Stimulated activated CD8-positive, alpha-beta memory T cell treated with anti-CD3 and anti-CD28 coated beads, Interleukin-7, amount 100 ng/mL, for 24 hours (primary cell): ENCODE results near the gene CORIN.

Experiments
- DNase-seq: peaks from one replicate; pipeline ENCODE4 v3.0.0-alpha.2; 2020; ENCODE audit warnings: low read depth

The CORIN gene

GRCh38 chr4:47642191-47642830 lies 195.6 kb downstream of the CORIN start:
- no peak for DNase-seq

- DNase-seq, result no peak
These were observed 196.1 kb downstream of the CORIN start for GRCh38 chr4:47641755-47642154.

DNA sequence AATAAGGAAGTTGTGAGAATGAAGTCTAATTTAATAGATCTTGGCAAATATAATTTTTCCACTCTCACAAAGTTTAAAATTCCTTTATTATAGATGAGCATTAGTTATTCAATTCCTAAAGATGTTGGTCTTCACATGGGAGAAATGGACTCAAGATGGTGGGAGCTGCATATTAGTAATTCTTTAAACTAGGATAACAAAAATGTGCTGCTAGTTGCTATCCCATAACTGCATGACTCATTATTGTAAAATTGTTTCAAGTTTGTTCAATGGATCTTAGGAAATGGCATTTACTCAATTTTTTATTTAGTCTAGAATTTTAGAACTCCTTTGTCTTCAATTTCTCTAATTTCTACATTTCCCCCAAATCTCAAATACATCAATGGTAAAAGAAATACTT lies 197.0 kb downstream of the CORIN start:
- DNase-seq, result no peak

GRCh38 chr4:47639531-47639930 lies 198.3 kb downstream of the CORIN start:
- DNase-seq, result no peak

DNA sequence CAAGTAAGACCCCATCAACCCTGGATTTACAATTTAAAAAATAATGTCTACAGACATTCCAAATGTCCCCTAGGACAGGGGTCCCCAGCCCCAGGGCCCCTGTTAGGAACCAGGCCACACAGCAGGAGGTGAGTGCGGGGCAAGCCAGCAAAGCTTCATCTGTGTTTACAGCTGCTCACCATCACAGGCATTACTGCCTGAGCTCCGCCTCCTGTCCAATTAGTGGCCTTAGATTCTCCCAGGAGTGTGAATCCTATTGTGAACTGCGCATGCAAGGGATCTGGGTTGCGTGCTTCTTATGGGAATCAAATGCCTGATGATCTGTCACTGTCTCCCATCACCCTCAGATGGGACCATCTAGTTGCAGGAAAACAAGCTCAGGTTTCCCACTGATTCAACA lies 206.7 kb downstream of the CORIN start:
- no peak for DNase-seq

DNA sequence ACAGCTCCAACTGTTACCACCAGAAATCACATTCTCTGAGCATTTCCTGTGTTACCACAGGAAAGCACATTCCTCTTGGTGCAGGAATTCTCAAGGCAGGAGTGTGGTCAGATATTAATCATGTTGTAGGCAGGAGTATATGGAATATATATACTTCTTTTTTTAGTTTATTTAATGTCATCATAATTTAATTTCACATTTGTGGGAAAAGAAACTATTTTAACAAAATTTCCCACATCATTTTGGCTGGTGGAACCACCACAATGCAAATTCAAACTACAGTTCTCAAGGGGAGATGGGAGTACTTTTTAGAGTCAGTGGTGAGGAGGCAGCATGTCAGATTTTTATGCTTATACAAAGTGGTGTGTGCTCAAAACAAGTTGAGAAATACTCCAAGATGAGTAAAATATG lies 213.8 kb downstream of the CORIN start:
- no peak for DNase-seq

- DNase-seq, result no peak
These were observed 216.7 kb downstream of the CORIN start for GRCh38 chr4:47621181-47621580.

- no peak for DNase-seq
These were observed 218.2 kb downstream of the CORIN start for GRCh38 chr4:47619691-47620090.

- no peak for DNase-seq
These were observed 220.3 kb downstream of the CORIN start for GRCh38 chr4:47617607-47618006.

DNA sequence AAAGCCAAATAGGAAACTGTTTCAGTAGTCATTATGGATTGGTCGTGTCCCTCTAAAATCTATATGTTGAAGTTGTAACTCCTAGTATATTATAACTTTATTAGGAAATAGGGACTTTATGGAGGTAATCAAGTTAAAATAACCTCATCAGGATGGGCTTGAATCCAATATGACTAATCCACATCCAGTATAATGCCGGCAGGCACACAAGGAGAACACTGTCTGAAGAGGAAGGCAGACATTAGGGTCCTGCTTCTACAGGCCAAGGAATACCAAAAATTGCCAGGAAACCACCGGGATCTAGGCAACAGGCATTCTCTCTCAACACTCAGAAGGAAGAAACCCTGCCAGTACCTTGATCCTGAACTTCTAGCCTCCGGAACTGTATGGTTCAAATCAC lies 222.5 kb downstream of the CORIN start:
- no peak for DNase-seq

- DNase-seq, result no peak
These were observed 225.5 kb downstream of the CORIN start for GRCh38 chr4:47612116-47613023.

DNA sequence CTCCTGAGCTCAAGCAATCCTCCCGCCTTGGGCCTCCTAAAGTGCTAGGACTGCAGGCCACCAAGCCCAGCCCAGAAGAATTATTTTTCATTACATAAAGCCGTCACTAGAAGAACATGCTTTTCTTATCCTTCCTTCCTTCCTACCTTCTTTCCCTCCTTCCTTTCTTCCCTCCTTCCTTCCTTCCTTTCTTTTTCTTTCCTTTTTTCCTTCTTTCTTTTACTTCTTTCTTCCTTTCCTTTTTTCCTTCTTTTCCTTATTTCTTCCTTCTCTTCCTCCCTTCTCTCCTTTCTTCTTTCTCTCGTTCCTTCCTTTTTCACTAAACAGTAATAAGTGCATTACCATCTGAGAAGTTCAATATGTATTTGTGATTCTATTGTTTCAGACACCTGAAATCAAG lies 231.4 kb downstream of the CORIN start:
- no peak for DNase-seq

DNA sequence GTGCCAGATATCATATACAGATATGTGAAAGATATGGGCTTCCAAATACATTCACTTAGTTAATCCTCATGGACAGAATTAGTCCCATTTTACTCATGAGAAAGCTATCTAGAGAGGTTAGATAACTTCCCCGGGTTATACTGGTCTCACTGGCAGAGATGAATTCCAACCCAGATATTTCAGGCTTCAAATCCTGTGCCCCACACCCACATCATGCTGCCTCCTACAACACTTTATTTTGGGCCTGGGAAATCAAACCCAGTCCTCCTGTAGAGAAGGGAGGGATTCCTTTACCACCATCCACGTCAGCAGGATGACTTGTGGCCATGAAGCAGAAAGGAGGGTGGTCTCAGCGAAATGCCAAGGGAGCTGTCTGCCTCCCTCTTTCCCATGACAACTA lies 239.0 kb downstream of the CORIN start:
- DNase-seq, result no peak

DNA sequence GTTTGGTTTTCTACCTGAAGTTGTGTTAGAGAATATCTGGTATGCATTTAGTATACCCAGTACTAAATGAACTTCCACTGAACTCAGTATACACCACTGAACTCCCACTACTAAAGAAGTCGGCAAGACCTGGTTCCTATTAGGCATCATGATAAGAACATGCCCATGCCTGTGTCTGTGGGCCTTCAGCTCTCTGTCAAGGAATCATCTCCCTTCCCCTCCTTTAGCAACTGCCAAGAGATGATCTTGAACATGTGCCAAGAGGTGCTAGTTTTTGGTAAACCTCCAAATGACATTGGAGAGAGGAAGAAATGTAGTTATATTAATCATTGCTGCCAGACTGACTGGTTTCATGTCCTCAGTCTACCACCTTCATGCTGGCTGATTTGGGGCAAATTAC lies 239.5 kb downstream of the CORIN start:
- no peak for DNase-seq

GRCh38 chr4:47597696-47598095 lies 240.2 kb downstream of the CORIN start:
- DNase-seq, result no peak

GRCh38 chr4:47590325-47590724 lies 247.5 kb downstream of the CORIN start:
- no peak for DNase-seq

- no peak for DNase-seq
These were observed 258.6 kb downstream of the CORIN start for GRCh38 chr4:47579235-47579634.

- no peak for DNase-seq
These were observed 259.9 kb downstream of the CORIN start for GRCh38 chr4:47577779-47578553.

DNA sequence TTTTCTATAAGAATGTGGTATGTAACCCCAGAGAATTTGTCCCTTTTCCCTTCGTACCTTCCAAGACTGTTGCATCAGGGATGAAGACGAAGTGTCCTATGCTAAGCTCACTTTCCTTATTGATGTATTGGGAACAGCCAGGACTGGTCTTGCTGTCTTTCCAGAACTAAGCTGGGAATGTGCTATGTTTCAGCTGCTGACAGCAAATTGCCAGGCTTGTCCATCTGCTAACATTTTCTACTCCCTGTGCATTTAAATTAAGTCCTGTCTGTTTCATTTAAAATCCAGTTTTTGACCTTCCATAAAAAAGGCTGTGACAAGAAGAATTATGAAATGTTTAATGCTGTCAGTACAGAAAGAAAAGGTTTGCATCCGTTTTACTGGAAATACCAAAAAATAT lies 264.9 kb downstream of the CORIN start:
- DNase-seq, result no peak

DNA sequence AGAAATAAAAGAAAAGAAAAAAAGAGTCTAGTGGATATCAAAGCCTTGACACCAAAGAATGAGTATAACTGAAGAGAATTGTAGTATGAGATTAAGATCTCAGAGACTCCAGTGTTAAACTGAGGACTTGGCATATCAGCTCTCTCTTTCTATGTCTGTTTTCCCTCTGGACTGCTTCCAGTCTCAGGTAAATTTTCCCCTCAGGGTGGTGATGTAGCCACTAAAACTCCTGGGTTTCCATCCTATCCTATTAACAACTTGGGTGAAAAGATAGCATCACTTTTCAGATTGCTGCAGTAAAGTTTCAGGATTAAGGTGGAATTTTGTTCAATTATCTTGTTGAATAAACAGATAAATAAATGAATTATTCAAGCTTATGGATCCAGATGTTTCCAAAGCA lies 267.1 kb downstream of the CORIN start:
- DNase-seq, result no peak

DNA sequence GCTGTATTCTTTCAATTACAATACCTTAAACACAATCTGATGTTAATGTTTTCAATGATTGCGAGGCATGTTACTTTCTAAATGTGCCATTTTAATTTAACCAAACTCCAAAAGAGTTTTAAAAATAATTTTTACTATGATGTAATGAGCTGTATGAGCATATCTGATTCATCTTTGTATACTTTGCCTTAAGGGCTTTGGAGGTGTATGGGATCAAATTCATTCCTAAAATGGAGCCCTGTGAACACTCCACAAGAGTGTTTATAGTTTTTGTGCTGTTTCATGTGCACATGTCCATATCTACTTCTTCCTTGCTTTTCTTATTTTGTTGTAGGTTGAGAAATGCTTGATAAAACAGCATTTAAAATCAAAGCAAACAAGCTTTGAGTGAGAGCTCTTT lies 270.4 kb downstream of the CORIN start:
- no peak for DNase-seq

- no peak for DNase-seq
These were observed 270.9 kb downstream of the CORIN start for GRCh38 chr4:47566969-47567368.

GRCh38 chr4:47566566-47566965 lies 271.3 kb downstream of the CORIN start:
- DNase-seq, result no peak
